ENCODE data around the gene CREB3L4. TPM values are rescaled to one million over a fixed set of nuclear protein-coding genes. Genes with fewer than 3 reads are reported as not detected.

CREB3L4 gene
- total RNA-seq, 1 experiment from 2014 or later: 58.2 TPM

DNA sequence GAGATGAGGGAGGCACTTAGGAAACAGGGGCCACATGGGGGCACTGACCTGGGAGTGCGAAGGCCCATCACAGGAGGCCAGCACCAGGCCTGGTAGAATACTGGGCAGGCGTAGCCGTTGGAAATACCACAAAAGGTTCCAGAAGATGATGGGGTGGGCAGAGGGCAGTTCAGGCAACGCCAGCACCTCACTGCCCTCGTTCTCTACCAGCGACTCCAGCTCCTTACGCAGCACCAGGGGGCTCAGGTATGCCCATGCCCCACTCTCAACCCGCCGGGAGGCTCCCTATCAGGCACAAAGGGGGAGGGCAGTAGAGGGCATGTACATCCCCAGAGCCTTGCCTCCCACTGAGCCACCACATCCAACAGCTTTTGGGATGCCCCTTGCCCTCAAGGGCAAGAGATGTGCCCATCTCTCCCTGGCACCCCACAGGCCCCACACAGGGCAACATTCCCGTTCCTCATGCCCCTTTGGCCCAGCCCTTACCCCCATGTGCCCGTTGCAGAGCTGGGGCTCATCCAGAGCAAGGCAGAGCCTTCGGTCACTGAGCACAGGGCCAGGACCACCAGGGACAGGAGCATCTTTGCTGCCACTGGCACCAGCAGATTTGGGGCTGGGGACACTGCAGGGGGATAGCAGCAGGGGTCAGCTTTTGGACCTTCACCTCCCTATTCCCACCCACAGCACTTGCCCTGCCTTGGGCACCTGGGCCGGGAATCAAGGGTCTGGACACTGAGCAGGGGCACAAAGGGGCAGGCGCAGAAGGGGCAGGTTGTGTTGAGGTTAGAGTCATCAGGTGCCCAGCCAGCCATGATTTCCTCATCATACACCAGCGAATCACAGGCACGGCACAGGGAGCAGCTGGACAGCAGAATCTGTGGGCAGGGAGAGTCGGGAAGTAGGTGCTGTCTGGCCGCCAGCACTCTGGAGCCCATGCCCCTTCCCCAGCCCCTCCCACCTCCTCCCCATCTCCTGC, 35.3 kb upstream of the CREB3L4 start:
- Histone ChIP-seq H3K4me3 (ENCODE audit: insufficient read depth, low read depth, low read length) (no peak overlapping the region), H3K36me3 (replicated peaks; ENCODE audit: control insufficient read depth, insufficient read depth, low read length) (peaks cover 30% of the 10 kb centered on the region), H3K27me3 (ENCODE audit: control insufficient read depth, insufficient read depth, low read length) (no peaks in the 10 kb centered on the region)
- DNase-seq: peak; percentile 37

DNA sequence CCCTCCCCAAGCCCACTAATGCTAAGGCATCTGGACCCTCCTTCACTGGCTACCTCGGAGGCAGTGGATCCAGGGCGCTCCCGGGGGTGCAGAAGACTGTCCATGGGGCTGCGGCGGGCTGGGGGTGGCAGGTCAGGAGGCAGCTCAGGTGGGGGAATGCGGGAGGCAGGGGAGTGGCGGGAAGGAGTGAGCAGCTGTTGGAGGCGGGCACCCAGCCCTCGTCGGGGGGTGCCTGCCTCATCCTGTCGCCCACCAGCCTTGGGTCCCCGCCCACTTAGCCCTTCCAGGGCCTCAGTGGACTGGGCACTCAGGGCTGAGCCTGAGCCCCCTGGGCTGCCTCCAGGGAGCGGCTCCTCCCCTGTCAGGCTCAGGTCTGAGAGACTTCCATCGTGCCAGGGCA, 34.3 kb upstream of the CREB3L4 start:
- Histone ChIP-seq H3K4me3 (ENCODE audit: insufficient read depth, low read depth, low read length) (no peak overlapping the region), H3K27me3 (ENCODE audit: control insufficient read depth, insufficient read depth, low read length) (no peaks in the 10 kb centered on the region), H3K36me3 (replicated peaks; ENCODE audit: control insufficient read depth, insufficient read depth, low read length) (peaks cover 34% of the 10 kb centered on the region)
- peak; percentile 43 for DNase-seq

DNA sequence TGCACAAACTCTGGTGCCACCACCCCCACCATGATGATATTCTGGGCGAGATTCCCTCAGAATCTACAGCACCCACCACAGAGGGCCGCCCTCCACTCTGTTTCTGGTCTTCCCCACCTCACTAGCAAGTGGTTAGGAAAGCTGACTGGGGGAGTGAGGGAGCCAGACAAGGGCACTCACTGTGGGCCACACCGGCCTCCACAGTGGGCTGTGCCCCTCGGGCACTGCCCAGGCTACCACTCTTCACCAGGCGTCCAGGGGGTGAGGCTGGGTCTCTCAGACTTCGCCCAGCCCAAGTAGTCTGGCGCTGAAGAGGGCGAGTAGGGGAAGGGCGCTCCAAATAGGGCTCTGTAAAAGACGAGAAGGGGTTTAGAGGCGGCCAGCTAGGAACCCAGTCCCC, 33.7 kb upstream of the CREB3L4 start:
- Histone ChIP-seq H3K27me3 (ENCODE audit: control insufficient read depth, insufficient read depth, low read length) (no peaks in the 10 kb centered on the region), H3K4me3 (ENCODE audit: insufficient read depth, low read depth, low read length) (no peak overlapping the region), H3K36me3 (replicated peaks; ENCODE audit: control insufficient read depth, insufficient read depth, low read length) (peaks cover 36% of the 10 kb centered on the region)
- DNase-seq: no peak

DNA sequence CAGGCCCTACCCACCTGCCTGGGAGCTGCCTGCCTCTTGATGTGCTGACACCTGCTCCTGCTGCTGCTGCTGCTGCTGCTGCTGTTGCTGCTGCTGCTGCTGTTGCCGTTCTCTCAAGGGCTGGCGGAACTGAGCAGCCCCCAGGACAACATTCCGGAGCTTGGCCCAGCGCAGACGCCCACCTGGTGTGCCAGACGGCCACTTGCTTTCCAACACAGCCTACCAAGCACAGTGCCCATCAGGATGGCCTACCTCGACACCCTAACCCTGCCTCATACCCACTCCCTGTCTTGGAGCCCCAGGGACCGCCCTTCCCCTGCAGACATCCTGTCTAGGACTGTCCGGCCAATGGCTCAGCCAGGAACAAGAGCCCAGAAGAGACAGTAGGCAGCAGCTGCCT, 33.0 kb upstream of the CREB3L4 start:
- no peak for DNase-seq
- Histone ChIP-seq H3K4me3 (ENCODE audit: insufficient read depth, low read depth, low read length) (no peak overlapping the region), H3K36me3 (replicated peaks; ENCODE audit: control insufficient read depth, insufficient read depth, low read length) (peaks cover 38% of the 10 kb centered on the region), H3K27me3 (ENCODE audit: control insufficient read depth, insufficient read depth, low read length) (no peaks in the 10 kb centered on the region)

DNA sequence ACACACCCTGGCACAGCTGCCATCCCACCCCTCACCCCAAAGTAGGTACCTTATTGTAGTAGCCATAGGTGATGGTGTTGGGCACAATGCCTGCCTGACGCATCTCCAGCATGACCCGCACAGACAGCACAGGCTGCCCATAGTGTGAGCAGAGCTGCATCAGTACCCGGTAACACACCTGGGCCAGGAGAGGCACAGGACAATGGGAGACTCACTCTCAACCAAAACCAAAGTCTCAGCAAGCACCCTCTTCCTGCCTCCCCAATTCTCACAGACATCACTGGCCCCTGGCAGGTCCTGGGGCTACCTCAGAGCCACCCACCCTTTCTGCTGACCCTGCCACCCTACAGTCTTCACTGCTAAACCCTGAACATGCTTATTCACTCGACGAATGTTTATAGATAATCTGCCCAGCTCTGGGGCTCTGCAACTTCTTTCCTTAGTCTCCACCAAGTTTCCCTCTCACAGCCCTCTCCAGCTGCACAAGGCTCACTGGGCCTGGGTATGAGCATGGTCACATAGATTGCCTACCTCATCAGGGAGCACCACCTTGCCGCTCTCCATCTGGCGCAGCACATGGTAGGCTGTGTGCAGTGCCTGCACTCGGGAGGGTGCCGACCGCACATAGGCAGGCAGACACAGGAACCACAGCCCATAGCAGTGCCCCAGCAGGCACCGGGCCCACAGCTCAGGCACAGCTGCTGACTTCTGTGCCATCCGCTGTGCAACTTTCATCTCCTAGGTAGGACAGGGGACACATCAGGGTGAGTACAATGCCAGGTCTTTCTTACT, 31.5 kb upstream of the CREB3L4 start:
- Histone ChIP-seq H3K27me3 (ENCODE audit: control insufficient read depth, insufficient read depth, low read length) (no peaks in the 10 kb centered on the region), H3K4me3 (ENCODE audit: insufficient read depth, low read depth, low read length) (no peak overlapping the region), H3K36me3 (replicated peaks; ENCODE audit: control insufficient read depth, insufficient read depth, low read length) (peaks cover 36% of the 10 kb centered on the region)
- no peak for DNase-seq

DNA sequence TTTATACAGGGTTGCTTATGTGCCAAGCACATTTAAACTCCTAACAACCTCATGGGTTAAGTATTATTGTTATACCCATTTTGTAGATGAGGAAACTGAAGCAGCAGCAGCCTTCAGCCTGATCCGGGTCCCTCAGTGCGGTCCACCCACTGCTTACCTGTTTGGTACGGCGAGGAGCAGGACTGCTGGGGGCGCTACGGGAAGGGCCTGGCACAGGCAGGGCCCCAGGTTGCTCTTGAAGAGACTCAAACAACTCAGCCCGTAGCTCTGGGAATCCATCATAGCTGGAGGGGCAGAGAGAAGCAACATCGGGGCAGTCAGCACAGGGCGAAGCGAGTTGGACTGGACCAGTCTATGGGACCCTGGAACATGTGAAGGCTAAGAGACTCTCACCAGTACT, 30.4 kb upstream of the CREB3L4 start:
- Histone ChIP-seq H3K36me3 (replicated peaks; ENCODE audit: control insufficient read depth, insufficient read depth, low read length) (peaks cover 35% of the 10 kb centered on the region), H3K27me3 (ENCODE audit: control insufficient read depth, insufficient read depth, low read length) (no peaks in the 10 kb centered on the region), H3K4me3 (ENCODE audit: insufficient read depth, low read depth, low read length) (no peak overlapping the region)
- DNase-seq: no peak

DNA sequence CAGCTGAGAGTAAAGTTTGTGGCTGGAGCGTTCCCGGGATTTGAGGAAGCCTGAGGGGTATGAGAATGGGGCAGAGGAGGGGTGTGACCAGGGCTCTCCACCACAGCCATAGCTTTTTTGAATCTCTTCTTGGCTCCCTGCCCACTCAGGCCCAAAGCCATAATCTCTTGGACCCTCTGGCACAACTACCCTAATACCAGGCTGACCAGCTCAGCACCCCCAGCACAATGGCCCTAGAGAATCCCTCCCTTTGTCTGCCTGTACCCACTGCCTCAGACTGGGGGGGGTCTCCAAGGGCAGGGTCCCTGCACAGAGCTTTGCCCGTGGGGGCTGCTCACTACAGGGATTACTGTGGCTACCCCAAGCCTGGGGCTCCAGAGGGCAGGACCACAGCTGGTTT, 28.7 kb upstream of the CREB3L4 start:
- DNase-seq: no peak
- peaks cover 33% of the 10 kb centered on the region for H3K36me3 ChIP-seq (replicated peaks; ENCODE audit: control insufficient read depth, insufficient read depth, low read length)
- no peaks in the 10 kb centered on the region for H3K27me3 ChIP-seq (ENCODE audit: control insufficient read depth, insufficient read depth, low read length)
- no peak overlapping the region for H3K4me3 ChIP-seq (ENCODE audit: insufficient read depth, low read depth, low read length)

DNA sequence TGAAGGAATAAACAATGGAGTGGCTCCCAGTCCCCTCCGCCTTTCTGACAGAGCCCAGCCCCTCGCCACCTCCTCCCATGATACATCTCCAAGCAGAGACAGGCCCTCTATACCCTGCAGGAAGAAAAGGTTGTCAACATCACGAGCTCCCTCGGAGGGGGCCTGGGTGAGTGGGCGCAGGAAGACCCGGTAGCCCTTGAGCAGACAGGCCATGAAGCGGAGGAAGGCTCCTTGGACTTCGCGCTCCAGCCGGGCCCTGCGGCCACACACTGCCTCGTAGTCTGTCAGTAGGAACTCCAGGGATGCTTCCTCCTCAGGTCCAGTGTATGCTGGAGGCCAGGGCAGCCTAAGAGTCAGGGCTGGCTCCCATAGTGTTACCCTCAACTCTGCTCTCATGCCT, 28.2 kb upstream of the CREB3L4 start:
- peaks cover 31% of the 10 kb centered on the region for H3K36me3 ChIP-seq (replicated peaks; ENCODE audit: control insufficient read depth, insufficient read depth, low read length)
- DNase-seq: no peak

DNA sequence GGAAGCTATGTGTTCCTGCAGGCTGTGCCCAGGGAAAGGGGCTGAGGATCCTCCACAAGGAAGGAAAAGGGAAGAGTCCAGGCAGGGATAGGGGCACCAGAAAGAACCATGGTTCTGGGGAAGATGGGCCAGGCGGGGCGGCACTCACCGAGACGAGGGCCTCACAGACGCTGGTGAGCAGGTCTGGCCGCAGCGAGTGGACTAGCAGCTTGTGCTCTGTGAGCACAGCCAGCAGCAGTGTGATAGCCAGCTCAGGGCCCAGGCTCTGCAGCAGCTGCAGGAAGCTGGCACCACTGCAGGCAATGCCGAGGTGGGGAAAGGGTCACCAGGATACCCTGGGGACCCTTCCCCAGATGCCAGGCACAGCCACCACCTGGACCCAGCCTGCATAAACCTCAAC, 26.9 kb upstream of the CREB3L4 start:
- Histone ChIP-seq H3K4me3 (ENCODE audit: insufficient read depth, low read depth, low read length) (no peak overlapping the region), H3K36me3 (replicated peaks; ENCODE audit: control insufficient read depth, insufficient read depth, low read length) (peaks cover 28% of the 10 kb centered on the region), H3K27me3 (ENCODE audit: control insufficient read depth, insufficient read depth, low read length) (no peaks in the 10 kb centered on the region)
- DNase-seq: no peak

More for the DNA sequence above, 28.2 kb upstream of the CREB3L4 start:
- no peak overlapping the region for H3K4me3 ChIP-seq (ENCODE audit: insufficient read depth, low read depth, low read length)
- H3K27me3 ChIP-seq (ENCODE audit: control insufficient read depth, insufficient read depth, low read length): no peaks in the 10 kb centered on the region

DNA sequence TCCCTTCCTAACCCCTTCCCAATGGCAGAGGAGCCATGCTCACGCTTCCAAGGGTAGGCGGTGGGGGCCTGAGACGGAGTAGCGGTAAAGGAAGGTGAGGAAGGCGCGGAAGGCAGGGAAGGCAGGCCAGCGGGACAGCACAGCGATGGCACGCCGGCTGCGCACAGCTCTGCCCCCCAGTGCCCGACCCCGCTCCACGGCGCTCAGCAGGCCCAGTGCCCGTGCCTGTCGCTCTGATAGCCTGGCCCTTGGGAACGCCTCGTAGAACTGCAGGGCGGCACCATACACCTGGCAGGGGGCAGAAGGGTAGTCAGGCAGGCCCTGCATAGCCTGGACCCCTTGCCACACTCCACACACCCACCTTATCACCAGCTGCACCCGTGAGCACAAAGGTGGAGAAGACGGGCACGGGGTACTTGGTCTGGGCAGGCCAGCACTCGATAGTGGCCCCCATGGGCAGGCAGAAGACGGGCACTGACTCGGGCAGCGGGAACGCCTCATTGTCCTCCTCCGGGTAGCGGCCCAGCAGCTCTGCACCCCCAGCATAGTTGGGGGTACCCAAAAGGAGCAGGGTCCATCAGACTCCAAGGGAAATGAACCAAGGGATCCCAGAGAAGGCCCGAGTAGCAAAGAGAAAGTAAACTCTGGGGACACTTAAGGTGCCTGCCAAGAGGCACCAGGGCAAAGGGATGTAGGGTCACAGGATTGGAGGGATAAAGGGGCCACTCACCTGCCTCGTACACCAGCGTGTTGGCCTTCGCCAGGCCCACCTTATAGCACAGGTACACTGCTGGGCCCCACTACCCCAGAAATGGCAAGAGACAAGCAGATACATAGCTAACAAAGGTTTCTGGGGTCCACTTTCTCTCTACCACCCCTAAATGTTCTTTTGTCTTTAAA, 25.6 kb upstream of the CREB3L4 start:
- H3K27me3 ChIP-seq (ENCODE audit: control insufficient read depth, insufficient read depth, low read length): no peaks in the 10 kb centered on the region
- H3K36me3 ChIP-seq (replicated peaks; ENCODE audit: control insufficient read depth, insufficient read depth, low read length): peaks cover 19% of the 10 kb centered on the region
- peak; percentile 47 for DNase-seq
- H3K4me3 ChIP-seq (ENCODE audit: insufficient read depth, low read depth, low read length): no peak overlapping the region

DNA sequence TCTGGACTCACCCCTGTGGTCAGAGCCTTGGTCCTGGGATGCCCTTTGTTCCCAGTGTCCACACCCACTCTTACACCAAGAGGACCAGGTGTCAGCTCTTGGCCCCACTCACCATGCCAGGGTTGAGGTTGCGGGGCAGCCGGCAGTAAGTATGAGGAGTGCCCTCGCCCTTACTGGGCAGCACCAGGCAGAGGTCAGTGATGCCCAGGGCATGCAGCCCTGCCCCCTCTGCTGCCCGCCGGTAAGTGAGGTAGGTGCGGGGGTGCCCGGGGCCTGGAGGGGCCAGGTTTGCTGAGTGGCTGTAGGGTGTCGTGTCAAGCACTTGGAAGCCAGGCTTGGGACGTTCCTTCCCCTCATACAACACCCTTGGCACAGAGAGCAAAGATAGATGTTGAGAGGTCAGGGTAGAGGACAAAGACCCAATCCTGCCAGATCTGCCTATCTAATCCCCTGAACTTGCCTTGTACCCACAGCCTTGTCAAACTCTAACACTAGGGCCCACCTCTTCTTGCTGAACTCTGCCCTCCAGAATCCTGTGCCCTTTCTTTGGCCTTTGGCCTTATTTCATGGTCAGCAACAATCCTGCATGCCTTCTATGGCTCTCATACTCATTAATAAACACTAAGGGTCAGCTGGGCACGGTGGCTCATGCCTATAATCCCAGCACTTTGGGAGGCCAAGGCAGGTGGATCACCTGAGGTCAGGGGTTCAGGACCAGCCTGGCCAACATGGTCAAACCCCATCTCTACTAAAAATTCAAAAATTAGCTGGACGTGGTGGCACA, 24.7 kb upstream of the CREB3L4 start:
- H3K36me3 ChIP-seq (replicated peaks; ENCODE audit: control insufficient read depth, insufficient read depth, low read length): peaks cover 13% of the 10 kb centered on the region

DNA sequence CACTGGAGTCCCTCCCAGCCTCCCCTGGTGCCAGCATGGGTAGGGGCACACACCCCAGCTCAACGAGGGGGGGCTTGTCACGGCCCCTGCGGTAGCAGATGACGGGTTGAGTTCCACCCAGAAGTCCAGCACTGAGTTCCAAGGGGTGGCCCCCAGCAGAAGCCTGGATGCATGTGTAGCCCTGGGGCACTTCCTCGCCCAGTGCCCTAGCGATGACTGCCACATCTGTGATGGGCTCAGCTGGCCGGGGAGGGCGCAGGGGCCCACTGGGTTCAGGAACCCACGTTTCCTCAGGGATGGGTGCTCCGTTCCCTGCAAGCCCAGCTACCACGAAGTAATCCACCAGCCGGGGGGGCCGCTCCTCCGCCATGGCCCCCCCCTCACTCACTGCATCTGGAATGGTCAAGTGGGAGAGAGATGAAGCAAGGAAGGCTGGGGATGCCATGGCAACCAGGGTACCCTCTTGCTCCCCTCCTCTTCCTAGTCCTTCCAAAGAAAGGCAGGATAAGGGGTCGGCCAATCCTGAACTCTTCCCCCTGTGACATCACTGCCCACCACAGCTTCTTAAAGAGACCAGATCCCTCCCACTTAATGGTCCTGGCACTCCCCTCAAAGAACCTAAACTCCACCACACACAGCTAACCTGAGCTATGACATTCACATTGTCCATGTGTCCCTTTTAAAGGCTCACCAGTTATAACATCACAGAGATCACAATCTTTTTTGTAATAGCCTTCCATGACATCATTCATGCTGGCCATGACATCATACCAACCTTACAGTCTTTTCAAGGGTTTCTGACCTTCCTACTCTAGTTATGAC, 23.5 kb upstream of the CREB3L4 start:
- H3K27me3 ChIP-seq (ENCODE audit: control insufficient read depth, insufficient read depth, low read length): no peaks in the 10 kb centered on the region
- DNase-seq: peak; percentile 73
- no peak overlapping the region for H3K4me3 ChIP-seq (ENCODE audit: insufficient read depth, low read depth, low read length)
- peaks cover 18% of the 10 kb centered on the region for H3K36me3 ChIP-seq (replicated peaks; ENCODE audit: control insufficient read depth, insufficient read depth, low read length)

More for the DNA sequence above, 24.7 kb upstream of the CREB3L4 start:
- no peaks in the 10 kb centered on the region for H3K27me3 ChIP-seq (ENCODE audit: control insufficient read depth, insufficient read depth, low read length)
- no peak for DNase-seq
- H3K4me3 ChIP-seq (ENCODE audit: insufficient read depth, low read depth, low read length): no peak overlapping the region

DNA sequence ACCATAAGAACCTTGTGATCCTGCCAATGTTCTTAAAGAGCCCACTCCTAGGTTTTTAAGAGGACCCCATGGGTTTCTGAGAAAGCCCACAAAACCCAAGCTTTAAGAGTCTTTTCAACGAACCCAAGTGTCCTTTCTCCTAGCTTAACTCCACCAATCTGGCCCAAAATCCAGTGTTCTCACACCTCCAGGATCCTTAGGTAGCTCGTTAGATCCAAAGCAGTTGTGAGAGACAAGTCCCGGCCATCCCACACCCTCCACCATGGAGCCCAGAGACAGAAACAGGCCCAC, 22.9 kb upstream of the CREB3L4 start:
- H3K27me3 ChIP-seq (ENCODE audit: control insufficient read depth, insufficient read depth, low read length): no peaks in the 10 kb centered on the region
- H3K36me3 ChIP-seq (replicated peaks; ENCODE audit: control insufficient read depth, insufficient read depth, low read length): peaks cover 16% of the 10 kb centered on the region
- H3K4me3 ChIP-seq (ENCODE audit: insufficient read depth, low read depth, low read length): no peak overlapping the region
- no peak for DNase-seq
